ENCODE measurements around the gene ARL17A.
"Not testable (repeated sequence)": the region's sequence is repeated elsewhere in the genome, so short reads cannot be mapped to it uniquely, and the experiment has no call there.

ARL17A gene

DNA sequence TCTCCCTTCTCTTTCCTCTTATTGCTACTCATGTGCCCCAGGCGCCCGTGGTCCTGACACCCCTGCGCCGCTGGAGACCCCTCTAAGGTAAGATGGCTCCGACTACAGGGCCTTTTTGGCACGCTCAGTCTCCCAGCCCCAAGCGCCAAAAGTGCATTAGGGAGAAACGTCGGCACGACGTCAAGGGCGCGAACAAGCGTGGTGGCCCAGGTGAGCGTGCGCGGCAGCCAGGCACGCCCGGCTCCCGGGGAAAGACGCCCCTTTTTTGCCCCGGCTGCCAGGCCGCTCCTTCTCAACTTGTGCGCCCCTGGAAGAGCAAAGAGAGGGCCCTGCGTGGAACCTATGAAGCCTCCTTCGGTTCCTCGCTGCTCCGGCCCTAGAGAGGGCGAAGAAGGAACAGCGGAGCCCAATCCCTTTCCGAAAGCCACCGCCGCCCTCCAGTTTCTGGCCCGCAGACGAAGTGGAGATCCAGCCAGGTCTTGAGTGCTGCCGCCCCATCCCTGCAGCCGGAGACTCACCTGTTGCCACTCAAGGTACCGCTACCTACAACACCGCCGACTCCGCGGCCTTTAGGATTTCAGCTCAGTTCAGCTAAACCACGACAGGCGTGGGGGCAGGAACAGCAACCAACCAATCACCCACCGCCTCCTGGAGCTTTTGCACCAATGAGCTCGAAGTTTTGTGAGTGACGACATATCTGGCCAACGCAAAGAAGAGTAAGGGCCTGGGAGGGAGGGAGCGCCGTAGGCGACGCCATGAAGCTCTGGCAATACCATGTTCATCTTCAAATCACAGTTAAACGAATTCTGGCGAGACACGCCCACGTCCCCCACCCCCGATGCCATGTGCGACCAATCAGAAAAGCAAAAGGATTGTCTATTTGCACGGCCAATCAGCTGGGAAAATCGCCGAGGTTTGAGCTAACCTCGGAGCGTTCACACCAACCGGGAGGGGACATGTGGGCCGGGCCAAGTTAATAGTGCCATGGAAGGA, at the start of gene ARL17A:
Gene ARL17A (minus strand): TSS at position 609 of the 993 bp plus-strand sequence. CDS start 3,369 bp downstream, outside the sequence.
- not testable (repeated sequence) for H3K27ac ChIP-seq

DNA sequence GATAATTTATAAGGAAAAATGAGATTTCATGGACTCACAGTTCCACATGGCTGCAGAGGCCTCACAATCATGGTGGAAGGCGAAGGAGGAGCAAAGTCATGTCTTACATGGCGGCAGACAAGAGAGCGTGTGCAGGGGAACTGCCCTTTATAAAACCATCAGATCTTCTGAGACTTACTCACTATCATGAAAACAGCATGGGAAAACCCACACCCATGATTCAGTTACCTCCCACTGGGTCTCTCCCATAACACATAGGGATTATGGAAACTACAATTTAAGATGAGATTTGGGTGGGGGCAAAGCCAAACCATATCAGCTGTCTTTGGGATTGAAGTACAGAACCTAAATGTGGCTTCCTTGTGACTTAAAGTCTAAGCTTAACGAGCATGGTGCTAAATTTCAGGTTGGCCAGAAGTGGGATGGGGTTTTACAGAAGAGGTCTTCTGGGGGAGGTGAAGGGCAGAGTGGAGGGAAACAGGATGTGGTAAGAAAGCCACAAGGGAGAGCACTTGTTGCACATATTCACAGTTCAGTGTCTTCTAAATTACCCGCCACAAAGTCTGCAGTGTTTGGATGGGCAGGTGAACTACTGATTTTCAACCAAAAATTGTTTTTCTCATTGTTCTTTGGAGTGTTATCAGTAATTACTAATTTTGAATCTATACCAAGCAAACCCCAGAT, 49.4 kb upstream of the ARL17A start:
- not testable (repeated sequence) for H3K27ac ChIP-seq

DNA sequence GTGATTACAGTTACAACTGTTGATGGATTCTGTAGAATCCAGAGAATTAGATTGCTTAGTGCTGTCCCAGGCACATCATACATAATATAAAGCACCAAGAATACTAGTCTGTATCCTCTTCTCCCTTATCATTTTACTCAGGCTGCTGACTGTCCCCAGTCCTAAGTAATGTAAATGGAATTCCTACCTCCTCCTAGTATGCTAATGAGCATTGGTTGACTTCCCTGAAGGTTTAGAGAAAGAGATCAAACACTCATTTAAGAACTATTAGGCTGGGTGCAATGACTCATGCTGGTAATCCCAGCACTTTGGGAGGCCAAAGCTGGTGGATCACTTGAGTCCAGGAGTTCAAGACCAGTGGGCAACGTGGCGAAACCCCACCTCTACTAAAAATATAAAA, 48.0 kb upstream of the ARL17A start:
- not testable (repeated sequence) for H3K27ac ChIP-seq

DNA sequence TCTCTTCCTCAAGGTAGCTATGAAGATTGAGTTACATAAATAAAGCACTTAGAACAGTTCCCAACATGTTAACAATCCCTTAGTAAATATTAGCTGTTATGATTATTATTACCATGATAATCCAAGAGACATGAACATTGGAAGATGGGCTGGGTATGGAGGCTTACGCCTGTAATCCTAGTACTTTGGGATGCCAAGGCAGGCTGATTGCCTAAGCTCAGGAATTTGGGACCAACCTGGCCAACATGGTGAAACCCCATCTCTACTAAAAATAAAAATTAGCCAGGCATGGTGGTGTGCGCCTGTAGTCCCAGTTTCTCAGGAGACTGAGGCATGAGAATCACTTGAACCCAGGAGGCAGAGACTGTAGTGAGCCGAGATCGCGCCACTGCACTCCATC, 45.2 kb upstream of the ARL17A start:
- H3K27ac ChIP-seq: not testable (repeated sequence)

DNA sequence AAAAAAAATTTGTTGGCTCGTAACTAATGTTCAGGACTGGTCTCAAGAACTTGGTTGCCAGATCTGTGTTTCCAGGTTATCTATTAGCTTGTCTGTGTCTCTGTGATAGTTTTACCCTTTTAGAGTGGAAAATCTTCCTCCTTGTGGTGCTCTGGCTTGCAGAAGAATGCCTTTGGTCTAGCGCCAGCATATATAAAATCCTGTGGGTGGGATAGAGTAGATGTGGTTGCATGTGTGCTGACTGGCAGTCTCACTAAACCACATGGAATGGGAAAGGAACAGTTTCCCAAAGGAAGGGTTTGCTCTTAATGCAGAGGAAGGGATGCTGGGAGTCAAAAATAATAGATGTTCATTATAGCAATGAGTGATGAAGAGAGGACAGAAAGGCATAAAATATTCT, 44.3 kb upstream of the ARL17A start:
- H3K27ac ChIP-seq: not testable (repeated sequence)

DNA sequence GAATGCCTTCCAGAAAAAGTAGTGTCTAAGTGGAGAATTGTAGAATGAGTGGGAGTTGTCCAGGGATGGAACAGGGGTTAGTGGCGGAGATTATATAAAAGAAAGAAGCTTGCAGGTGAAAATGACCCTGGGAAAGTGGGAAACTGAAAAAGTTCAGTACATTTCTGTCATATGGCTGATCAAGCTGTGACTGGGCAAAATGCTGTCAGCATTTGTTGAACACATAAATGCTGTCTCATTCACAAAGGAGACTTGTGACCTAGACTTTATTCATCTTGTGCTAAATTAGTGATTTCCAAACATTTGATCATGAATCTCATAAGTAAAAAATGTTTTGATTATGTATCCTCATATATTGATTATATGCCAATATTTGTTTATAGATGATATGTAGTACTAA, 39.5 kb upstream of the ARL17A start:
- H3K27ac ChIP-seq: not testable (repeated sequence)

DNA sequence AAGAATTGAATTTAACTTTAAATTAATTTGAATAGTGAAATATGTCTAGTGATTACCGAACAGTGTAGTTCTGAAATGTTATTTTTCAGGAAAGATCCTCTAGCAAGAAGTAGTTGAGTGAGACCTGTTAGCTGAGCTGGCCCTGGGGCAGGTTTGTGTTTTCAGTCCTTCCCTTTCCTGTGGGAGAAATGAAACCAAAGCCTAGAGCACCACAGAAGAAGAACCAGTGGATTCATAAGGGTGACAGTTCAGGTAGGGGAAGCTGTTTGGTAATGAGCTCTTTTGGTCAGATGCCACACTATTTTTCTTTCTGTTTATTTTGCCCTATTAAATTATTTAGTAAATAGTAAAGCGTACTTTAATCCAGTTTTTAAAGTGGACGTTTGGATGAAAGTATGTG, 37.6 kb upstream of the ARL17A start:
- H3K27ac ChIP-seq: not testable (repeated sequence)

DNA sequence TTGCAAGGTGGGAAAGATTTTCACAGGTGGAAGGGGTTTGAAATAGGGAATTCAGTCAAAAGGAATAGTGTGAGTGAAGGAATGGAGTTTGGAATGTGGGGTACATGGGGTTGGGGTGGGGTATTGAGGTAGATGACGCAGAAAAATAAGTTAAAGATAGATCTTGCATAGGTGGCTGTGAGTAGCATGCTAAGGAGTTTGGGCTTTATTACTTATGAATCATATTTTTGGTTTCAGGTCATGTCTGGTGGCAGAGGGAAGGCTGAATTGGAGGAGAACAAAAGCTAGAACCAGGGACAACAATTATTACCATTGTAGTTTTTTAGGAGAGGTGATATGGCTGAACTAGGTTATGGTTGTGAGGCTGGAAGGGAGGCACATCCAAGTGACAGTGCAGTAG, 34.4 kb upstream of the ARL17A start:
- H3K27ac ChIP-seq: not testable (repeated sequence)

DNA sequence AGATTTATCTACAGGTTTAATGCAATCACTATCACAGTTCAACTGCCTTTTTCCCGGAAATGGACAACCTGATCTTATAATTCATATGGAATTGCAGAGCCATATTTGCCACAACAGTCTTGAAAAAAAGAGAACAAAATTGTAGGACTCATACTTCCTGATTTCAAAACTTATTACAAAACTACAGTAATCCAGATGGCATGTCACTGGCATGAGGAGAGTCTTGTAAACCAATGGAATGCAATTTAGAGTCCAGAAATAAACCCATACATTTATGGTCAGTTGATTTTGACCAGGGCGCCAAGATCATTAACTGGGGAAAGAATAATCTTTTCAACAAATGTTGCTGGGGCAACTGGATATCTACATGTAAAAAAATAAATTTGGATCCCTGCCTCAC, 31.8 kb upstream of the ARL17A start:
- not testable (repeated sequence) for H3K27ac ChIP-seq

DNA sequence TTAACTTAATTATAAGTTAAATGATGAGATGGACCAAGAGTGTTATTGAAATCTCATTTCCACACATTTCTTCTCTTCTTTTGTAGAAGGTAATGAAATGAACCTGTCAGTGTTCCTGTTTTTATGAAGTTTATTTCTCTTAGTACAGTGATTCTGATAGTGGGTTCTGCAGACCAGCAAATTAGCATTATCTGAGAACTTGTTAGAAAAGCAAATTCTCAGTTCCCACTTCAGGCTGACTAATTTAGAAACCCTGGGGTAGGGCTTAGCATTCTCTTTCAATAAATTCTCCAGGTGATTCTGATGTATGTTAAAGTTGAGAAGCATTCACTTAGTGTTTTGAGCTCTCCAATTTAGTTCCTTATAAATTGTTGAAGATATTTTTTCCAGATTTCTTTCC, 23.6 kb upstream of the ARL17A start:
- H3K27ac ChIP-seq: not testable (repeated sequence)

DNA sequence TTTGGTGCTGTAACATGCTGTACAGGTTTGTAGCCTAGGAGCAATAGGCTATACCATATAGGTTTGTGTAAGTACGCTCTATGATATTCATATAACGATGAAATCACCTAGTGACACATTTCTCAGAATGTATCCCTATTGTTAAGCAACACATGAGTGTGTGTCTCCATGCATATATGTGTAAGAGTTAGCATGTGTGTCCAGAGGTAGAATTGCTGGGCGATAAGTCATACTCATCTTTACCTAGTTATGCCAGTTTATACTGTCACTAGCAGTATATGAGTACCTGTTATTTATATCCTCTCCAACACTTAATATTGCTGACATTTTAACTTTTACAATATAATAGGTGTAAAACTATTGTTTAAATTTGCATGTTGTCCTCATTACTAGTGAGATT, 21.3 kb upstream of the ARL17A start:
- H3K27ac ChIP-seq: not testable (repeated sequence)

DNA sequence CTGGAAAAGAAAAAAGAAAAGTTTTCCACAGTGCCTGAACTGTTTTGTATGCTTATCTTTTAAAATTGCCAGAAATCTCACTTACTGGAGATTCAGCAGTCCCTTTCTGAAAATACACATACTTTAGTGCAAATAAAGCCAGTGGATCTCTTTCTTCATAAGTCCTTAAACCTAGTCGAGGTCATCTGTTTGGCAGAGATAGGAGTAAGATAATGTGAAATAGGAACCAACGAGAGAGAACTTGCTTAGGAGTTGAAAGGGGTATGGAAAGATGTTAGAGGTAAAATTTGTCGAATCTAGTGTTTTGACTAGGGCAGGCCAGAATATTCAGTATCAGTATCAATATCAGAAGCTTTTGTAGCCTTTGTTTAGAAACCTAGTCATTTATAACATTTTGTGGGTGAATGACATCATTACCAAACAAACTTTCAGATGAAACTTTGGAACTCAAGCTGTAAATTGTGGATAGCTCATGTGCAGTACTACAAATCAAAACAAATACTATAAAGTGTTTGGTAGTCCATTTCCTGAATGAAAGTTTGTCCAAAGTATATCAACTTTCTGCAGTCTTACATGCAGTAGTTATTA, 18.9 kb upstream of the ARL17A start:
- H3K27ac ChIP-seq: not testable (repeated sequence)

DNA sequence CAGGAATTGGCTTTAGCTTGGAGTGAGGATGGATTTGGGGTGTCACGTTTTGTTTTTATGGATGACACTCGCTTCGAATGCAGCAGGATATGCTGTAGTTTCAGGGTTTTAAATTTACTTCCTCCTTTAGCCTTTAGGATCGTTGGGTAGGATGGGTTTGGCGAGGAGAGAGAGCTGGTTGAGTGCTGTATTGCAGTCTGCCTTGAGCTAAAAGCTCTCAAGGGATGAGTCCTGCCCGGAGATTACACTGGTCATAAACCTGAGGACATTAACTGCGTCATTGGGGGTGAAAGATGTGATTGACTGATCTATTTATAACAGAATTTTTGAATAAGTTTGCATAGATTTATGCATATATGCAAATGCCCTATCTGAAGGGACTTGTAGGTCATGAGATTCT, 11.8 kb upstream of the ARL17A start:
- not testable (repeated sequence) for H3K27ac ChIP-seq

DNA sequence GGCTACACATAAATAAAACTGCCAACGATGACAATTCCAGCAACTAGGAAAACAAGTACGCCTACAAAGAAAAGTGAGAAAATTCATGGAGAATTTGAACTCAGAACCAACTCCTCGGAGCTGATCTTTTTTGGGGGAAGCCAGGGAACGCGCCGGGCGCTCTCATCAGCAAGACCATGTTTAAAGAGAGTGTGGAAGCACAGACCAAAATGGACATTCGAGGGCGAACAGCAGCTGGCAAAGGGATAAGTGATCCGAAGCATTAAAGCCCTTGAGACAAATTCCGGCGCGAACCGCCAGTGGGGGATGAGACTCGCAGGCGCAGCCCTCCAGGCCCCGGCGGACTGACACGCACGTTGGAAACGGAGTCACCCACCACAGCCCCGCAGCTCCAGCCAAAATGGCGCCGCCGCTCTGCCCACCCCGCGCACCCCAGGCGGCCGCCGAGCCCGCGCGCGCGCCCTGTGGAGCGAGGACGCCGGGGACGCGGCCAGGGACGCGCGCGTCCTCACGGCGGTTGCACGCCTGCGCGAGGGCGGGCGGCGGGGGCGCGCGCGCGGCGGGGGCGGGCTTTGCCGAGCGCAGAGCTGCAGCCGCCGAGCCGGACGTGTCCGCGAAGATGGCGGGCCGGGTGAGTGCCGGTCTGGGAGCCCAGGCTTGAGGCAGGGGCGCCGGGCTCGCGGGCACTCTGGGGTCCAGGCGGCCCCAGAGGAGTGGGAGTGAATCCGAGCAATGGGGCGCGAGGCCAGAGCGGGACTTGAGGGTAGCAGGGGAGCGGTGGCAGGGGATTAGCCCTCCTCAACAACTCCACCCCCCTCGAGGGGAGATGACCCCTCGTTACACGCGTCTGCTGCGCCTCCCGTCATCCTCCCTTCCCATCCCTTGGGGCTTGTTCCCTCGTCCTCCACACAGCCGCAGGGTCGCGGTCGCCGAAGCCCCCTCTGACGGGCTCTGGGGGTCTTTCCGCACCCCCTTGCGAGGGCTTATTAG, 11.0 kb upstream of the ARL17A start, which contains the start of gene NSF:
Gene NSF (plus strand): TSS at position 513 of the 990 bp plus-strand sequence. CDS start 107 bp downstream, at position 620.
- not testable (repeated sequence) for H3K27ac ChIP-seq

DNA sequence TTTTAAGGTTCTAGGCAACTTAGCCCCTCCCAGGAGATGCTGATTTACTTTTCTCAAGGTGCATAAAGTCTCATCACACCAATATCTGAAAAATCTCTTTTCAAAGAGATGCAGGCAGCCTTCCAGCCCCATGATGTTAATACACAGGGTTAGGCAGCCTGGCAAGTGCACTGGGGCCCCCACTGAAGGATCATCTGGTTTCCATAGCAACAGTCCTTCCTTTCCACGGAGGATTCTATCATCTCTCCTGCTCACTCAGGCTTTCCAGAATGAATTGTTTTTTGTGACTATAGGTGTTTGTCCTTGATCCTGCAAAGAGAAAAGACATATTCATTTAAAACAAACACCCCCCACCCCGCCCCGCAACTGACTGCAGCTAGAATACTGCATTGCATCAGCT, 6.0 kb upstream of the ARL17A start:
- H3K27ac ChIP-seq: not testable (repeated sequence)

DNA sequence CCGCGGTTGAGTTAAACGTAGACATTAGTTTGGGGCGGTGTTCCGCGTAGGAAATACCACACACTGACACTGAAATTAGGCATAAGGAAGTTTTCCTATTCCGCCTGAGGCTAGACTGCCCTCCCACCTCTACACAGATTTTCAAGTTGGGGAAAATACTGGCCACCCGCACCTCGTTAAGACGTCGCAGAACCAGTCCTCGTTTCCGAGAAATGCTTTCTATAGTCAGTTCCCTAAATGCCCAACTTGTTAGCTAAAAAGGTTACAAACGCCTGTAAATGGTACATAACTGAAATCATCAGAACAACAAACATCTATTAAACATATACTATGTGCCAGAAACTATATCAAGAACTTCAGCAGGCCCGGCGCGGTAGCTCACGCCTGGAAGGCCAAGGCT, 591 bp upstream of the ARL17A start:
- H3K27ac ChIP-seq: not testable (repeated sequence)

DNA sequence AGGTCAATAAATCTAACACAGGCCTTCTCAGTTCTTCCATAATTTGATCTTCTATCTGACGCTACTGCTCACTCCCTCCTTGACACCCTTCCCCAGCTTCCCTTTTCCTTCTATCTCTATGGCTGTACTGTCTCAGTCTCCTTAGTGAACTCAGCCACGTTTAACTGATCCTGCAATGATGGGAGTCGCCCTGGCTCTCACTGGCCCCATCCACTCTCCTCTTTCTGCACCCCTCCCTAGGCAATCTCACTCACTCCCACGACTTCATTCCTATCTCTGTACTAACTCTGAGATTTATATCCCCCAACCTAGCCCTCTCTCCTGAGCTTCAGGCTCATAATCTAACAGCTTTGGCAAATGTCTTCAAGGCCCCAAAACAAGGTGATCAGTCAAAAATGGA, 7.7 kb downstream of the ARL17A start:
- H3K27ac ChIP-seq: not testable (repeated sequence)

DNA sequence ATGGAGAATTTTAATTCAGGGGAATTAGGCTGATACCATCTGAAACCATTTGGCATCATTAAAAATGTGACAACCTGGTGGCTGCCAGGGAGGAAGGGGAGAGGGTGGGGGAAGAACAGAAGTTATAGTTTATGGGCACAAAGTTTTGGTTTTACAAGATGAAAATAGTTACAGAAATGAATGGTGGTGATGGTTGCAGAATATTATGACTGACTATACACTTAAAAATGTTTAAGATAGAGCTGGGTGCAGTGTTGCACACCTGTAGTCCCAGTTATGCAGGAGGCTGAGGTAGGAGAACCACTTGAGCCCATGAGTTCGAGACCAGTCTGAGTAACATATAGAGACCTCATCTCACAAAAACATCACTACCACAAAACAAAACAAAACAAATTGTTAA, 12.5 kb downstream of the ARL17A start:
- H3K27ac ChIP-seq: not testable (repeated sequence)

DNA sequence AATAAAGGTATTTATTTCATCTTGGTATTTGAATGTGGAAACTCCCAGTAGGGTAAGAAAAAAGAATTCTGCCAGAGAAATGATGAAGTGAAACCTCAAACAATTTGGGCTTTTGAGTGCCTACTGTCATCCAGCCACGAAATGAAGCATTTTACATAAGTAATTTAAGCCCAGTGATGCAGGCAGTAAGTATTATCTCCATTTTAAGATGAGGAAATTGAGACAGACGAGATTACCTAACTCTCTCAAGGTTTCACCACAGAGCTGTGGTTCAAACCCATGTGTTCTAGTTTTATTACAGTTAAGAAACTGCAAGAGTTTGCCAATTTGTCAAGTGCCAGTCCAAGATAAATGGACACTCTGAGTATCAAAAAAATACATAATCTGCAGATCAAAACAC, 13.2 kb downstream of the ARL17A start:
- not testable (repeated sequence) for H3K27ac ChIP-seq

DNA sequence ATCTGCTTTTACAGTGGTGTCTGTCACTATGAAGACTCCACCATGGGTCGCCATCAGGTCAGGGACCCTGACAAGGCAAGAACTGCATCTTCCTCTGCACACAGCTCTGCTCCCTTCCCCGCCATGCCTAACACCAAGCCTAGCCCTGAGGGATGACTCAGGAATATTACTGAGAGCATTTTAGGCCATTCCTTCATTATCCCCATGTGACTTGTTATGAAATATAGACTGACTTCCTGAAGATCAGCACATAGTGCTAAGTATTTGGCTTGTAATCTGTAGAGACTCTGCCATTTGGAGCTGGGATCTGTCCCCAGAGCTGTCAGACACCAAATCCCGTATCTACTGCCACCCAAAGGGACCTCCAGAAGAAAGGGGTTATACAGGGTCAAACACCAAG, 19.4 kb downstream of the ARL17A start:
- H3K27ac ChIP-seq: not testable (repeated sequence)

DNA sequence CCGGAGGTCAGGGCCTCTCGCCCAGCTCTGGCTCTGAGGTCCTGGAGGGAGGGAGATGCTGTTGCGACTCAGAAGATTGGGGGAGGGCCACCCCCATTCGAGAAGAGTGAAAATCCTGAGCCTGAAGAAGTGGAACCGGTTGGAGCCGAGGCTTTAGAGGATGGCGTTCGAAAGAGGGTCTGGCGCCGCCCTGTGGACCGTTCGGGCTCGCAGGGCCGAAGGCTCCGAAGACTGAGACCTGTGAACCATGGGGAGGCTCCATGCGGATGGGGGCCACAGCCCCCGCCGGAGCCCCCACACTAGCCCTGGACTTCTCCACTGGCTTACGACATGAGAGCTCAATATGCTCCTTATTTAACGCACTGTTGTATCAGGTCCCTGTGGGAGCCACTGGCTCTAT, 20.3 kb downstream of the ARL17A start:
- not testable (repeated sequence) for H3K27ac ChIP-seq

All from C4-2B (cell line).